Type B pancreatic cell (in vitro differentiated cells): ENCODE data around the gene GGNBP2. TPM values are rescaled to one million over a fixed set of nuclear protein-coding genes. Genes with fewer than 3 reads are reported as not detected.

Experiments
- DNase-seq: peaks from one replicate; pipeline ENCODE4 v3.0.0; 2021; ENCODE audit warnings: mixed read lengths; ENCODE audit not compliant: unreplicated experiment; ENCODE audit errors: extremely low spot score
- H3K27ac Mint-ChIP-seq: 2 replicates; pipeline ENCODE4 v1.8.0; 2021; ENCODE audit warnings: mild to moderate bottlenecking, mixed read lengths
- H3K27me3 Mint-ChIP-seq: 2 replicates; pipeline ENCODE4 v1.8.0; 2021; ENCODE audit warnings: mixed read lengths
- H3K36me3 Mint-ChIP-seq: 2 replicates; pipeline ENCODE4 v1.8.0; 2021; ENCODE audit warnings: mixed read lengths
- H3K4me1 Mint-ChIP-seq: one replicate; pipeline ENCODE4 v1.8.0; 2021; ENCODE audit warnings: mixed read lengths; ENCODE audit not compliant: unreplicated experiment
- H3K4me3 Mint-ChIP-seq: 2 replicates; pipeline ENCODE4 v1.8.0; 2021; ENCODE audit warnings: mild to moderate bottlenecking, mixed read lengths
- H3K9me3 Mint-ChIP-seq: 2 replicates; pipeline ENCODE4 v1.8.0; 2021; ENCODE audit warnings: mixed read lengths
- CTCF ChIP-seq: fragments of 200-600 bp; sonication (generic); conservative IDR thresholded peaks from 2 replicates; pipeline ENCODE4 v1.5.0; 2021; ENCODE audit warnings: antibody characterized with exemption, mild to moderate bottlenecking
- total RNA-seq: library from RNA; stranded (reverse); gene quantifications from 2 replicates; pipeline ENCODE4 v1.2.1, GENCODE V29; 2021; ENCODE audit warnings: low replicate concordance

Gene GGNBP2
- total RNA-seq, 1 donor from 2014 or later = 63.7 TPM

- no peak for TF ChIP-seq CTCF
- Mint-ChIP-seq H3K4me1 (peaks cover 32% of the 10 kb centered on the region), H3K9me3 (peaks cover 4% of the 10 kb centered on the region), H3K27me3 (no peaks in the 10 kb centered on the region), H3K4me3 (peak overlapping the region; percentile 65), H3K36me3 (peaks cover 13% of the 10 kb centered on the region), H3K27ac (no peak overlapping the region)
- DNase-seq = no peak
These were observed 52.5 kb downstream of the GGNBP2 start for GRCh38 chr17:36597226-36597625.

- no peak for TF ChIP-seq CTCF
- Mint-ChIP-seq H3K4me1 (peaks cover 28% of the 10 kb centered on the region), H3K27ac (no peak overlapping the region), H3K36me3 (peaks cover 13% of the 10 kb centered on the region), H3K27me3 (no peaks in the 10 kb centered on the region), H3K4me3 (peak overlapping the region; percentile 65), H3K9me3 (peaks cover 4% of the 10 kb centered on the region)
- DNase-seq = peak; percentile 60
These were observed 53.4 kb downstream of the GGNBP2 start for GRCh38 chr17:36597866-36598777.

DNA sequence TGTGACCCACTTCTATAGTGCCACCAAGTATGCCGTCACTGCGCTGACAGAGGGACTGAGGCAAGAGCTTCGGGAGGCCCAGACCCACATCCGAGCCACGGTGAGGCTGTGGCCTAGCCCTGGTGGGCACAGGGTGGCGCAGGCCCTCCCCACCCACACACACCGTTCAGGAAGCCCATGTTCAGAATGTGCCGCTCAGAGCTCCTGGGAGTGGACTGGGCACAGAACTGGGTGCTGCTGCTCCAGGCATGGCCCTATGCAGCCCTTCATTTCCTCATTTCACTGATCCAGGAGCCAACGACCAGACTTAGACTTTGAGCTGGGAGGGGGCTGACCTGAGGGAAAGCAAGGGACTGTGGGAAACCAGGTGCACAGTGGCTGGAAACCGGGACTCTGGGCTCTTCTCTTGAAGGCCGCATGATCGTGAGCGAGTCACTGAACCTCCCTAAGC is 54.3 kb downstream of the GGNBP2 start:
- Mint-ChIP-seq H3K4me3 (no peak overlapping the region), H3K36me3 (peaks cover 12% of the 10 kb centered on the region)

GRCh38 chr17:36599546-36600250 is 55.0 kb downstream of the GGNBP2 start:
- H3K27me3 Mint-ChIP-seq = no peaks in the 10 kb centered on the region
- peak overlapping the region; percentile 88 for H3K27ac Mint-ChIP-seq
- no peaks in the 10 kb centered on the region for H3K9me3 Mint-ChIP-seq
- no peak overlapping the region for H3K4me3 Mint-ChIP-seq
- DNase-seq = peak; percentile 52
- TF ChIP-seq CTCF = no peak
- H3K36me3 Mint-ChIP-seq = peaks cover 10% of the 10 kb centered on the region
- peaks cover 27% of the 10 kb centered on the region for H3K4me1 Mint-ChIP-seq

More for the DNA sequence above, 54.3 kb downstream of the GGNBP2 start:
- Mint-ChIP-seq H3K27ac (no peak overlapping the region), H3K4me1 (peaks cover 21% of the 10 kb centered on the region), H3K27me3 (no peaks in the 10 kb centered on the region), H3K9me3 (peaks cover 3% of the 10 kb centered on the region)
- no peak for TF ChIP-seq CTCF
- peak; percentile 55 for DNase-seq

- Mint-ChIP-seq H3K4me1 (peaks cover 28% of the 10 kb centered on the region), H3K9me3 (no peaks in the 10 kb centered on the region), H3K36me3 (peaks cover 9% of the 10 kb centered on the region), H3K27ac (peak overlapping the region; percentile 88), H3K4me3 (peak overlapping the region; percentile 90), H3K27me3 (no peaks in the 10 kb centered on the region)
- no peak for TF ChIP-seq CTCF
- peak; percentile 50 for DNase-seq
These were observed 55.7 kb downstream of the GGNBP2 start for GRCh38 chr17:36600465-36600864.
